GM13977 (cell line): ENCODE measurements around the gene TRPM6.
"Not testable (repeated sequence)": the region's sequence is repeated elsewhere in the genome, so short reads cannot be mapped to it uniquely, and the experiment has no call there.

Experiments used
- DNase-seq: peaks from one replicate; pipeline ENCODE4 v3.0.0; 2012; ENCODE audit warnings: low spot score
- CTCF ChIP-seq: IDR thresholded peaks from 2 replicates; pipeline ENCODE4 v1.5.1; 2012; ENCODE audit warnings: mild to moderate bottlenecking, control low read depth; ENCODE audit not compliant: insufficient read depth; ENCODE audit errors: extremely low read depth, missing control alignments
- in situ Hi-C: fragments of 300-500 bp; cut with MboI; formaldehyde crosslinking; loops from one replicate; pipeline ENCODE4 v1.12.0; 2022; ENCODE audit warnings: low sequenced_read_pairs, low pct_unique_long_range_greater_than_20kb, mixed read lengths, inconsistent platforms; ENCODE audit not compliant: unreplicated experiment

TRPM6 gene

GRCh38 chr9:74907085-74907484 is 19.4 kb upstream of the TRPM6 start:
- no peak for TF ChIP-seq CTCF
- in situ Hi-C loops = no loop called here

GRCh38 chr9:74901001-74901400 is 13.3 kb upstream of the TRPM6 start:
- no peak for TF ChIP-seq CTCF

More at GRCh38 chr9:74907085-74907484, 19.4 kb upstream of the TRPM6 start:
- no peak for DNase-seq

GRCh38 chr9:74888449-74888848 is 728 bp upstream of the TRPM6 start:
- DNase-seq, in situ Hi-C loops: not testable (repeated sequence)

More at GRCh38 chr9:74901001-74901400, 13.3 kb upstream of the TRPM6 start:
- no peak for DNase-seq
- in situ Hi-C loops = no loop called here

GRCh38 chr9:74887981-74888370 is 255 bp upstream of the TRPM6 start:
- no peak for DNase-seq
- TF ChIP-seq CTCF = no peak
- in situ Hi-C loops = no loop called here

- no peak for TF ChIP-seq CTCF
- no peak for DNase-seq
- in situ Hi-C loops = no loop called here
Measured at GRCh38 chr9:74876382-74876949, 11.3 kb downstream of the TRPM6 start.

GRCh38 chr9:74875656-74876055 is 12.1 kb downstream of the TRPM6 start:
- DNase-seq = no peak
- in situ Hi-C loops = no loop called here
- no peak for TF ChIP-seq CTCF

GRCh38 chr9:74874220-74874619 is 13.5 kb downstream of the TRPM6 start:
- no peak for TF ChIP-seq CTCF
- in situ Hi-C loops = no loop called here
- DNase-seq = no peak
